Keratinocyte (primary cell): ENCODE measurements around the gene THOC2. TPM values are rescaled to one million over a fixed set of nuclear protein-coding genes. Genes with fewer than 3 reads are reported as not detected.
"Not testable (repeated sequence)": the region's sequence is repeated elsewhere in the genome, so short reads cannot be mapped to it uniquely, and the experiment has no call there.

ENCODE experiments used
- DNase-seq: peaks from one replicate; pipeline ENCODE4 v3.0.0-alpha.2; 2011; ENCODE audit warnings: low read depth, missing footprints, low spot score
- FAIRE-seq: peaks from 2 replicates; lab custom pipeline; 2011; peaks lifted over from hg19 to GRCh38; lab: Jason Lieb, UNC
- H2AFZ ChIP-seq: 2 replicates; pipeline ENCODE4 v1.6.0; 2012; ENCODE audit warnings: low read length, control low read depth, inconsistent platforms; ENCODE audit not compliant: control insufficient read depth
- H3K27ac ChIP-seq: 2 replicates; pipeline ENCODE4 v1.5.1; 2011; ENCODE audit warnings: low read length; ENCODE audit not compliant: control insufficient read depth, insufficient read depth
- H3K27me3 ChIP-seq: 3 replicates; pipeline ENCODE4 v1.6.0; 2011; ENCODE audit warnings: low read length; ENCODE audit not compliant: control insufficient read depth, insufficient read depth; ENCODE audit errors: extremely low read depth
- H3K36me3 ChIP-seq, 2 experiments: 2 replicates in 1 of 2; 3 replicates in 1 of 2; pipeline ENCODE4 v1.5.1; 2011; ENCODE audit warnings: low read length in 2 of 2, mild to moderate bottlenecking in 1 of 2; ENCODE audit not compliant: control insufficient read depth in 2 of 2, insufficient read depth in 2 of 2; ENCODE audit errors: extremely low read depth in 1 of 2
- H3K4me1 ChIP-seq: 3 replicates; pipeline ENCODE4 v1.5.1; 2011; ENCODE audit warnings: low read length; ENCODE audit not compliant: control insufficient read depth, insufficient read depth; ENCODE audit errors: extremely low read depth
- H3K4me2 ChIP-seq: 3 replicates; pipeline ENCODE4 v1.6.0; 2011; ENCODE audit warnings: low read depth, low read length; ENCODE audit not compliant: control insufficient read depth, insufficient read depth; ENCODE audit errors: extremely low read depth
- H3K4me3 ChIP-seq, 3 experiments: fragments of 200-600 bp in 1 of 3; sonication (generic) in 1 of 3; 2 replicates in 2 of 3; 3 replicates in 1 of 3; pipeline ENCODE4 v1.5.1; 2011 to 2016; ENCODE audit warnings: low read length in 3 of 3, mild to moderate bottlenecking in 3 of 3, control low read depth in 2 of 3, inconsistent platforms in 1 of 3, low read depth in 1 of 3, mixed read lengths in 1 of 3, mixed run types in 1 of 3, moderate library complexity in 1 of 3; ENCODE audit not compliant: control insufficient read depth in 2 of 3, insufficient read depth in 2 of 3; ENCODE audit errors: extremely low read depth in 1 of 3
- H3K79me2 ChIP-seq: 2 replicates; pipeline ENCODE4 v1.6.0; 2012; ENCODE audit warnings: low read length; ENCODE audit not compliant: control insufficient read depth, insufficient read depth
- H3K9ac ChIP-seq: 3 replicates; pipeline ENCODE4 v1.6.0; 2011; ENCODE audit warnings: low read length; ENCODE audit not compliant: control insufficient read depth, insufficient read depth; ENCODE audit errors: extremely low read depth
- H3K9me1 ChIP-seq: 3 replicates; pipeline ENCODE4 v1.6.0; 2011; ENCODE audit warnings: low read length; ENCODE audit not compliant: control insufficient read depth, insufficient read depth; ENCODE audit errors: extremely low read depth
- H3K9me3 ChIP-seq: 2 replicates; pipeline ENCODE4 v1.5.1; 2012; ENCODE audit warnings: low read depth, low read length; ENCODE audit not compliant: control insufficient read depth
- H4K20me1 ChIP-seq: 3 replicates; pipeline ENCODE4 v1.6.0; 2011; ENCODE audit warnings: low read length; ENCODE audit not compliant: control insufficient read depth, insufficient read depth; ENCODE audit errors: extremely low read depth
- EZH2 ChIP-seq: IDR thresholded peaks from one replicate; pipeline ENCODE4 v1.6.1; 2012; ENCODE audit warnings: inconsistent platforms, mild to moderate bottlenecking, low read length, moderate library complexity
- dilution Hi-C: fragments of 300-500 bp; cut with MboI; formaldehyde crosslinking; loops from one replicate; pipeline ENCODE4 v1.7.0; 2020; ENCODE audit warnings: low sequenced_read_pairs; ENCODE audit not compliant: extremely low pct_ligation_motif_present
- polyA plus RNA-seq, 5 experiments: library from polyadenylated mRNA; depleted of rRNA in 3 of 5; stranded (reverse) in 3 of 5; stranded (forward) in 1 of 5; unstranded in 1 of 5; fragments of >200 nt; gene quantifications; 1 replicate in 1 of 5; 2 replicates in 3 of 5; 3 replicates in 1 of 5; pipeline versions ENCODE4 v1.2.1 to v1.2.3, GENCODE V29; 2011 to 2012; ENCODE audit warnings: missing spikeins in 2 of 5, low read depth in 1 of 5, low replicate concordance in 1 of 5
- TF ChIP-seq, protein P1 (sequence below), 3 experiments: IDR thresholded peaks in 1 of 3; conservative IDR thresholded peaks in 1 of 3; optimal IDR thresholded peaks in 1 of 3; 2 replicates in 2 of 3; 3 replicates in 1 of 3; pipeline versions ENCODE3 to v1.5.1; 2011; ENCODE audit warnings: low read length in 3 of 3, mild to moderate bottlenecking in 3 of 3, moderate library complexity in 2 of 3, control low read depth in 1 of 3, inconsistent platforms in 1 of 3; ENCODE audit not compliant: insufficient read depth in 2 of 3; ENCODE audit errors: extremely low read depth in 1 of 3

THOC2 gene
- polyA plus RNA-seq, 1 donor (not counting 4 experiments of a cell fraction or from before 2014, with no cell fraction given): 61.1 TPM

DNA sequence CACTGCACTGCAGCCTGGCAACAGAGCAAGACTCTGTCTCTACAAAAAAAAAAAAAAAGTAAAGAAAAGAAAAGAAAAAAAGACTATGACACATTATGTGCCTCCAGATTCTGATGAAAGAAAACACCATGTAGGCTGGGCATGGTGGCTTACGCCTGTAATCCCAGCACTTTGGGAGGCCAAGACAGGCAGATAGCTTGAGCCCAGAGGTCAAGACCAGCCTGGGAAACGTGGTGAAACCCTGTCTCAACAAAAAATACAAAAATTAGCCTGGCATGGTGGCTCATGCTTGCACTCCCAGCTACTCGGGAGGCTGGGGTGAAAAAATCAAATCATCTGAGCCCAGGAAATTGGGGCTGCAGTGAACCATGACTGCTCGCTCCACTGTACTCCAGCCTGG, 19.4 kb downstream of the THOC2 start:
- H3K79me2 ChIP-seq: peaks cover 70% of the 10 kb centered on the region
- dilution Hi-C loops: no loop called here
- FAIRE-seq (no peak), DNase-seq (no peak)
- H3K27ac ChIP-seq: no peak overlapping the region
- no peak for TF ChIP-seq EZH2
- TF ChIP-seq, protein P1, sequence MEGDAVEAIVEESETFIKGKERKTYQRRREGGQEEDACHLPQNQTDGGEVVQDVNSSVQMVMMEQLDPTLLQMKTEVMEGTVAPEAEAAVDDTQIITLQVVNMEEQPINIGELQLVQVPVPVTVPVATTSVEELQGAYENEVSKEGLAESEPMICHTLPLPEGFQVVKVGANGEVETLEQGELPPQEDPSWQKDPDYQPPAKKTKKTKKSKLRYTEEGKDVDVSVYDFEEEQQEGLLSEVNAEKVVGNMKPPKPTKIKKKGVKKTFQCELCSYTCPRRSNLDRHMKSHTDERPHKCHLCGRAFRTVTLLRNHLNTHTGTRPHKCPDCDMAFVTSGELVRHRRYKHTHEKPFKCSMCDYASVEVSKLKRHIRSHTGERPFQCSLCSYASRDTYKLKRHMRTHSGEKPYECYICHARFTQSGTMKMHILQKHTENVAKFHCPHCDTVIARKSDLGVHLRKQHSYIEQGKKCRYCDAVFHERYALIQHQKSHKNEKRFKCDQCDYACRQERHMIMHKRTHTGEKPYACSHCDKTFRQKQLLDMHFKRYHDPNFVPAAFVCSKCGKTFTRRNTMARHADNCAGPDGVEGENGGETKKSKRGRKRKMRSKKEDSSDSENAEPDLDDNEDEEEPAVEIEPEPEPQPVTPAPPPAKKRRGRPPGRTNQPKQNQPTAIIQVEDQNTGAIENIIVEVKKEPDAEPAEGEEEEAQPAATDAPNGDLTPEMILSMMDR (optimal IDR thresholded peaks at IDR 0.05 in 1 of 3, IDR thresholded peaks at IDR 0.05 in 1 of 3, conservative IDR thresholded peaks at IDR 0.05 in 1 of 3; ENCODE audit: extremely low read depth in 1 of 3, insufficient read depth in 2 of 3, low read length in 3 of 3): no peak
- H3K9ac ChIP-seq: no peak overlapping the region
- no peak overlapping the region for H3K4me3 ChIP-seq
- H3K4me1 ChIP-seq: no peaks in the 10 kb centered on the region
- H2AFZ ChIP-seq: no peak overlapping the region
- H3K9me1 ChIP-seq: no peaks in the 10 kb centered on the region
- H3K4me2 ChIP-seq: no peak overlapping the region
- H3K27me3 ChIP-seq: no peaks in the 10 kb centered on the region
- no peaks in the 10 kb centered on the region for H4K20me1 ChIP-seq
- no peaks in the 10 kb centered on the region for H3K36me3 ChIP-seq
- no peaks in the 10 kb centered on the region for H3K9me3 ChIP-seq

DNA sequence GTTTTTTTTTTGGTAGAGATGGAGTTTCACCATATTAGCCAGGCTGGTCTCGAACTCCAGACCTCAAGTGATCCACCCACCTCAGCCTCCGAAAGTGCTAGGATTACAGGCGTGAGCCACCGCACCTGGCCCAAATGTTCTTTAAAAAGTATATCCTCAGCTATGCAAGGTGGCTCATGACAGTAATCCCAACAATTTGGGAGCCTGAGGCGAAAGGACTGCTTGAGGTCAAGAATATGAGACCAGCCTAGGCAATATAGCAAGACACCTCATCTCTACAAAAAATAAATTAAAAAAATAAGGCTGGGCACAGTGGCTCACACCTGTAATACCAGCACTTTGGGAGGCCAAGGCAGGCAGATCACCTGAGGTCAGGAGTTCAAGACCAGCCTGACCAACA, 21.7 kb downstream of the THOC2 start:
- H3K4me2 ChIP-seq, H3K9me3 ChIP-seq, DNase-seq, H3K36me3 ChIP-seq, H4K20me1 ChIP-seq, FAIRE-seq, H3K27me3 ChIP-seq, H3K27ac ChIP-seq, dilution Hi-C loops, H3K4me1 ChIP-seq, H3K4me3 ChIP-seq, H3K9me1 ChIP-seq, H3K9ac ChIP-seq, H2AFZ ChIP-seq: not testable (repeated sequence)
- peaks cover 53% of the 10 kb centered on the region for H3K79me2 ChIP-seq

DNA sequence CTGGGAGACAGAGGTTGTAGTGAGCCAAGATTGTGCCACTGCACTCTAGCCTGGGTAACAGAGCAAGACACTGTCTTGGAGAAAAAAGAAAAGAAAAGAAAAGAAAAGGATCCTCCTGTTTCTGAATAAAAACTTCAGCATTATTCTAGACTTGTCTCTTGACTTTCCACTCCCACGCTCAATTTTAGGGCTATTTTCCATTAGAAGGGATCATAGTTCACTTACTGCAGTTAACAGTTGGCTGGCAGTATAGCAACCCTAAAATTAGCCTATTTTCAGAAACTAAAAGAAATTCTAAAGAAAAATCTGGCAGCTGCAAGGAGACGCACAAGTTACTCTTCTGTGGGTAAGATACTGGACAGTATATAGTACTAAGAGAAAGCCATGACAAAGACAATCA, 28.1 kb downstream of the THOC2 start:
- TF ChIP-seq, protein P1 (optimal IDR thresholded peaks at IDR 0.05 in 1 of 3, IDR thresholded peaks at IDR 0.05 in 1 of 3, conservative IDR thresholded peaks at IDR 0.05 in 1 of 3; ENCODE audit: extremely low read depth in 1 of 3, insufficient read depth in 2 of 3, low read length in 3 of 3): no peak
- no peak for TF ChIP-seq EZH2
- Histone ChIP-seq H3K9me3 (no peaks in the 10 kb centered on the region), H4K20me1 (no peaks in the 10 kb centered on the region), H3K36me3 (no peaks in the 10 kb centered on the region), H3K9me1 (no peaks in the 10 kb centered on the region), H3K4me3 (no peak overlapping the region), H2AFZ (no peak overlapping the region), H3K27me3 (no peaks in the 10 kb centered on the region), H3K79me2 (peaks cover 11% of the 10 kb centered on the region), H3K27ac (no peak overlapping the region), H3K4me2 (no peak overlapping the region), H3K4me1 (no peaks in the 10 kb centered on the region), H3K9ac (no peak overlapping the region)
- dilution Hi-C loops: no loop called here
- no peak for DNase-seq
- FAIRE-seq: no peak
